GM12891 (cell line): Measurements from ENCODE around the gene MYF6.

Experiments used
- PAX5 ChIP-seq: IDR thresholded peaks from 2 replicates; pipeline ENCODE4 v1.6.1; 2011; ENCODE audit warnings: low read length, moderate library complexity, mild to moderate bottlenecking; ENCODE audit not compliant: insufficient read depth, severe bottlenecking
- POLR2A ChIP-seq: IDR thresholded peaks from 2 replicates; pipeline ENCODE4 v1.6.1; 2011; ENCODE audit warnings: low read depth, low read length, control low read depth
- POLR2AphosphoS5 ChIP-seq: IDR thresholded peaks from 2 replicates; pipeline ENCODE4 v1.6.1; 2011; ENCODE audit warnings: low read depth, low read length, control low read depth
- POU2F2 ChIP-seq: IDR thresholded peaks from 2 replicates; pipeline ENCODE4 v1.6.1; 2011; ENCODE audit warnings: low read depth, mild to moderate bottlenecking, control low read depth, low read length, moderate library complexity
- SPI1 ChIP-seq: IDR thresholded peaks from 2 replicates; pipeline ENCODE4 v1.6.1; 2011; ENCODE audit warnings: low read depth, low read length, control low read depth
- TAF1 ChIP-seq: IDR thresholded peaks from 2 replicates; pipeline ENCODE4 v1.6.1; 2011; ENCODE audit warnings: low read depth, low read length, control low read depth

- no peak for TF ChIP-seq POLR2A
- TF ChIP-seq POLR2AphosphoS5 = no peak
- no peak for TF ChIP-seq TAF1
- TF ChIP-seq POU2F2 = no peak
- no peak for TF ChIP-seq SPI1
- TF ChIP-seq PAX5 = no peak
These were observed 983 bp downstream of the MYF6 start for GRCh38 chr12:80708259-80708974.
